ENCODE data around the gene FBXL16. TPM values are rescaled to one million over a fixed set of nuclear protein-coding genes. Genes with fewer than 3 reads are reported as not detected.

The FBXL16 gene
- total and polyA plus RNA-seq, 2 of the 13 experiments (the other 11 are each of a cell fraction or from before 2014, with no cell fraction given) = 0.22 to 2.0 TPM

DNA sequence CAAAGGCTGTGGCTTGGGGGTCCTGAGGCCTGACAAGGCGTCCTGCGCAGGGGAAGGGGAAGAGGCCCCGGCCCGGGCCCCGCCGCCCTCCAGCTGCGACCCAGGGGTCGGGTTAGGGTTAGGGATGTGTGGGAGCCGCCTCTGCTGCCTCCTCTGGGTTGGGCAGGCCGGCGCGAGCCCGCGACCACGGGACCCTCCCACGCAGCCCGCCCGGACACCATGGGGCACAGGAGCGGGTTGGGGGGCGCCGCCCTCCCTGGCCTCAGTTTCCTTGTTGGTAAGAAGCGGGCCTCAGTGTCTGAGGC is 34.8 kb upstream of the FBXL16 start (continued):
- TF ChIP-seq, protein P1, sequence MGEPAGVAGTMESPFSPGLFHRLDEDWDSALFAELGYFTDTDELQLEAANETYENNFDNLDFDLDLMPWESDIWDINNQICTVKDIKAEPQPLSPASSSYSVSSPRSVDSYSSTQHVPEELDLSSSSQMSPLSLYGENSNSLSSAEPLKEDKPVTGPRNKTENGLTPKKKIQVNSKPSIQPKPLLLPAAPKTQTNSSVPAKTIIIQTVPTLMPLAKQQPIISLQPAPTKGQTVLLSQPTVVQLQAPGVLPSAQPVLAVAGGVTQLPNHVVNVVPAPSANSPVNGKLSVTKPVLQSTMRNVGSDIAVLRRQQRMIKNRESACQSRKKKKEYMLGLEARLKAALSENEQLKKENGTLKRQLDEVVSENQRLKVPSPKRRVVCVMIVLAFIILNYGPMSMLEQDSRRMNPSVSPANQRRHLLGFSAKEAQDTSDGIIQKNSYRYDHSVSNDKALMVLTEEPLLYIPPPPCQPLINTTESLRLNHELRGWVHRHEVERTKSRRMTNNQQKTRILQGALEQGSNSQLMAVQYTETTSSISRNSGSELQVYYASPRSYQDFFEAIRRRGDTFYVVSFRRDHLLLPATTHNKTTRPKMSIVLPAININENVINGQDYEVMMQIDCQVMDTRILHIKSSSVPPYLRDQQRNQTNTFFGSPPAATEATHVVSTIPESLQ (CRISPR knock-in tag; conservative IDR thresholded peaks at IDR 0.05) = no peak
- TF ChIP-seq, protein P2, sequence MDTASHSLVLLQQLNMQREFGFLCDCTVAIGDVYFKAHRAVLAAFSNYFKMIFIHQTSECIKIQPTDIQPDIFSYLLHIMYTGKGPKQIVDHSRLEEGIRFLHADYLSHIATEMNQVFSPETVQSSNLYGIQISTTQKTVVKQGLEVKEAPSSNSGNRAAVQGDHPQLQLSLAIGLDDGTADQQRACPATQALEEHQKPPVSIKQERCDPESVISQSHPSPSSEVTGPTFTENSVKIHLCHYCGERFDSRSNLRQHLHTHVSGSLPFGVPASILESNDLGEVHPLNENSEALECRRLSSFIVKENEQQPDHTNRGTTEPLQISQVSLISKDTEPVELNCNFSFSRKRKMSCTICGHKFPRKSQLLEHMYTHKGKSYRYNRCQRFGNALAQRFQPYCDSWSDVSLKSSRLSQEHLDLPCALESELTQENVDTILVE (CRISPR knock-in tag; IDR thresholded peaks at IDR 0.05) = no peak
- no peak for TF ChIP-seq ZNF598 (CRISPR knock-in tag; IDR thresholded peaks at IDR 0.05; ENCODE audit: borderline replicate concordance)
- TF ChIP-seq MATR3 (CRISPR knock-in tag; IDR thresholded peaks at IDR 0.05) = no peak
- TF ChIP-seq ZNF20 (CRISPR knock-in tag; IDR thresholded peaks at IDR 0.05) = no peak
- TF ChIP-seq TAF15 (IDR thresholded peaks at IDR 0.05; ENCODE audit: low read depth, low read length, poor library complexity, severe bottlenecking) = no peak
- TF ChIP-seq ZNF230 (CRISPR knock-in tag; IDR thresholded peaks at IDR 0.05) = no peak
- TF ChIP-seq HCFC1 (IDR thresholded peaks at IDR 0.05; ENCODE audit: low read depth, low read length) = no peak
- TF ChIP-seq, protein P3, sequence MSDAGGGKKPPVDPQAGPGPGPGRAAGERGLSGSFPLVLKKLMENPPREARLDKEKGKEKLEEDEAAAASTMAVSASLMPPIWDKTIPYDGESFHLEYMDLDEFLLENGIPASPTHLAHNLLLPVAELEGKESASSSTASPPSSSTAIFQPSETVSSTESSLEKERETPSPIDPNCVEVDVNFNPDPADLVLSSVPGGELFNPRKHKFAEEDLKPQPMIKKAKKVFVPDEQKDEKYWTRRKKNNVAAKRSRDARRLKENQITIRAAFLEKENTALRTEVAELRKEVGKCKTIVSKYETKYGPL (CRISPR knock-in tag; IDR thresholded peaks at IDR 0.05) = no peak
- no peak for TF ChIP-seq ZNF383 (CRISPR knock-in tag; IDR thresholded peaks at IDR 0.05; ENCODE audit: borderline replicate concordance)
- TF ChIP-seq SP140L (CRISPR knock-in tag; IDR thresholded peaks at IDR 0.05; ENCODE audit: borderline replicate concordance) = no peak
